ENCODE measurements around the gene ERVK3-1.

The ERVK3-1 gene

DNA sequence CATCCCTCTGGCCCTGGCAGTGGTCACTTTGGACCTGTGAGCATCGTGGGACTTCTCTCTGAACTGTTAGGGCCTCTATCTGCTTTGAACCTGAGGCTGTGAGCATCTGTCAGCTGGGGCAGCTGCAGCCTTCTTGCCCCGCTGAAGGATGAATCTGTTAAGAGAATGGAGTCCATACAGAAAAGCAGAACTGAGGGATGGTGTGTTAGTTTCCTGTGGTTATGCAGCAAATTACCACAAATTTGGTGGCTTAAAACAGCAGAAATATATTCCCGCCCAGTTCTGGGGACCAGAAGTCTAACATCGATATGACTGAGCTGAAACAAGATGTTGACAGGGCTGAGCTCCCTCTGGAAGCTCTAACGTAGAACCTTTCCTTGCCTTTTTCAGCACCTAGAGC, 59.0 kb downstream of the ERVK3-1 start:
- no peak for DNase-seq

Measured in NCI-H510A treated with DMSO at 0.1 percent for 48 hours (cell line).